GM11168 (cell line): ENCODE measurements around the gene GATA6.

Experiments
- in situ Hi-C: fragments of 300-500 bp; cut with MboI; formaldehyde crosslinking; loops from one replicate; pipeline ENCODE4 v1.12.0; 2022; ENCODE audit warnings: low sequenced_read_pairs; ENCODE audit not compliant: unreplicated experiment

Gene GATA6

DNA sequence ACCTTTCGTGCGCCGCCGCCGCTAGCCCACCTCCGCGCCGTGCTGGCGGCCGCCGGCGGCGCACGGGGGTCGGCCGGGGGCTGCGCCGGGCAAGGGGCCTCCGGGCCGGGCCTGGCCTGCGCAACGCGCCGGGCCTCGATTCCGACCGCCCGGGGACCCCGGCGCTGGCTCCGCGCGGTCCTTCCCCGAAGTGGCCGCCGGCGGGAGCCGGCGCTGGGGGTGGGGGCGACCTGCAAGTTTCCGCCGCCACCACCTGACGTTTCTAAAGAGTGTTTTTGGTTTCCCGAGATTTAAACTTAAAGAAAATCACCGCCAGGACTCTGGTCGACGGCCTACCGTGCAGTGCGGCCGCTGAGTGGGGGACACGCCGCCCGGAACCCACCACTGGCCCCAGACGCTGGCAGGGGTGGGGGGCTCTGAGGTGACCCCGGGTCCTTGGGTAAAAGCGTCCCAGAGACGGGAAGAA, 3.8 kb upstream of the GATA6 start:
- in situ Hi-C loops: no loop called here

DNA sequence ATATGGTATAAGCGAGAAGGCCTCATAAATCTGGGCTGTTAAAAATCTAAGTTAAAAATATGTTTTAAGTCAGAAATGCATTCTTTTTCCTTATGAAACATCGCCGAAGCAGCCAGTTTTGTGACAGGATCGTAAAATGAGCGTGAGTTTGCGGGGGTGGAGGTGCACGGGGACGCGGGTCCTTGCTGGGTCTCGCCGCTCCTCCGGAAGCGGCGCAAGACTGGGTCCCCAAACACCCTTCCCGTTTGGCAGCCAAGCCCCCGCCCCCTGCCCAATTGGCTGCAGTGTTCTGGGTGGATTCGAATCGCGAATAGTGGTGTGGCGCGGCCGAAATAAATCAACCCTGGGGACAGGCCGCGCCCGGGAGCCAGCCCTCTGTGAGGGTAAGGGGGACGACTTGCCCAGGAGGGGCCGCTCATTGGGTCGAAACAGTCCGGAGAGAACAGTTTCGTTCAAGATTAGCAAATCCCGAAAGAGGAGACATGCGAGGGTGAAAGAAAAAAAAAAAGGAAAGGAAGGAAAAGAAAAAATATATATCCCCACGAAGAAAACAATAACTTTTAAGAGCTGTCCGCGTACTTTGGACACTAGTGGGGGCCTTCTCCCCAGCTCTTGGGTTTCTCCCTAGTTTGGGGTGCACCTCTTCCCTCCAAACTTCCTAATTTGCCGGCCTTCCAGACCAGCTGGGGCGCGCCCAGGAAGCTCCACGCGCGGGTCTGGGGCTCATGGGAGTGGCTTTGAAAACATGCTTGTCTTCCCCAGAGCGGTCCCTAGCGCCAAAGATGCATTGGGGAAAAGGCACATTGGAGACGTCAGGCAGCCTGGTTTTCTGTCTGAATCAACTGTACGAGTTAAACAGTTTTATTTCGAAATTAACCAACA, 3.1 kb upstream of the GATA6 start:
- in situ Hi-C loops: no loop called here

GRCh38 chr18:22167091-22167470, 2.3 kb upstream of the GATA6 start:
- in situ Hi-C loops: no loop called here

DNA sequence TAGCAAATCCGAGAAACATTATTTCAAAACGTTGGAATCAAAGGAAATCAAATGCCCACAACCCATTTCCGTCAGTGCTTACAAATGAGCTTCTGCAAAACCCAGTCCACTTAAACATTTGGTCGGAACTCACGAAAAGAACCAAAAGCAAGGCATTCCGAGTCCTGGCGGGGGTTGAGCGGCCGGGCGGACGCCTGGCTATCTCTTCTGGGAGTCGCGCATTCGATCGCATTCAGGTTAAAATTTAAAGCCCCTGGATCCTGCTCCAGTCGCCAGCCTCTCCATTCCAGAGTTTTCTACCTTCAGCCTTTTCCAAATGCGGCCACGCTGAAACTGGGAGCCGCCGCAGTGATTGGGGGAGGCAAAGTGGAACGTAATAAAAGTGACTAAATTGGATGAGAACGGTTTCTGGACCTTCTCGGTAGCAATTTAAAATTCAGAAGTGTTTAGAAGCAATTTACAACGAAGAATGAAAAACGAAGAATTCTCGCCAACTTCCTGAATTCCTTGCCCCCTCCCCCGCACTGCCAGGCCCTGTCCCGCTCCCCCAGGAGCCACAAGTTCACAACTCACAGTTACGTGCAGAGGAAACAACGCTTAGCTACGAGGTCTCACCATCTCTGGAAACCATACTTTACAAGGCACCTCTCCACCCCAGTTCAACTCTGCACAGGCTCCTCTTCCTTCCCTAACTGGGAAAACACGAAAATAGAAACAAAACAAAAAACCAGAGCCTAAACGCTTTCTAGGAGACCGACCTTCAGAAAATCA, 1.7 kb upstream of the GATA6 start:
- in situ Hi-C loops: no loop called here

GRCh38 chr18:22168360-22168921, 948 bp upstream of the GATA6 start:
- in situ Hi-C loops: no loop called here

DNA sequence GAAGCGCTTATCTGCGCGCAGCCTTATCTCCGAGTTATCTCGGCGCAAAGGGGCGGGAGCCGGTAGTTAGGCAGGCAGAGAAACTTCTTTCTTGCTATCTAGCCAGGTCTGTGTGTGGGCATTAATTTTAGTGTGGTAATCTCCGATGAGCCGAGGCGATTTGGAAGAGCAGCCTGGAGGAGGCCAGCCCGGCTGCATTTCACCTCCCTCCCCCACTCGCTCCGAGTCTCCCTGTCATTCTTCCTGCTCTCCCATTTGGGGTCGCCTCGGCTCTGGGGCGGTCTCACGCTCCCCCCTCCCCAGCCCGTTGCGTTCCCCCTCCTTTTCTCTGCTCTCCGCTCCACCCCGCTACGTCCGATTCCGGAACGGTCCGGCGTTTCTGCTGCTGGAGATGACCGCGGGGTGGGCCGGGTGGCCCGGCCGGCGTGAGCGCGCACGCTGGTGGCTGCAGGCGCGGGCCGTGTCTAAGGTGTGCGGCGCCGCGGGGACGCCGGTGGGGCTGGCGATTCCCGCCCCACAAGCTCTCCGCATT, 566 bp downstream of the GATA6 start:
- in situ Hi-C loops: no loop called here

GRCh38 chr18:22170421-22171257, 1.2 kb downstream of the GATA6 start:
- in situ Hi-C loops: no loop called here

- in situ Hi-C loops: no loop called here
These were observed 2.1 kb downstream of the GATA6 start for GRCh38 chr18:22171258-22172119.

DNA sequence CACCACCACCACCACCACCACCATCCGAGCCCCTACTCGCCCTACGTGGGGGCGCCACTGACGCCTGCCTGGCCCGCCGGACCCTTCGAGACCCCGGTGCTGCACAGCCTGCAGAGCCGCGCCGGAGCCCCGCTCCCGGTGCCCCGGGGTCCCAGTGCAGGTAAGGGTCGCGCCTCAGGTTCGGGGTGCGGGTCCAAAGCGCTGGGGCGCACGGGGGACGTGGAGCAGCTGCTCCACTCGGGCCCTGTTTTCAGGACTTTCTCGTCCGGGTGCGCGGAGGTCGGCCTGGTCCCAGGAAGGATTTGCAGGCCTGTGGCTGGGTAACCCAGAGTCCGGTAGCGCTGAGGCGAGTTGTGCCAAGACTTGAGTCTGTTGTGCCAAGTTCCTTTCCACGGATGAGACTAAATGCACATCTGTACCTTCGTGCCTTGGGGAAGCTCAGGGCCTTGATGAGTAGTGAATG, 2.8 kb downstream of the GATA6 start:
- in situ Hi-C loops: no loop called here

GRCh38 chr18:22172594-22173049, 3.2 kb downstream of the GATA6 start:
- in situ Hi-C loops: no loop called here

DNA sequence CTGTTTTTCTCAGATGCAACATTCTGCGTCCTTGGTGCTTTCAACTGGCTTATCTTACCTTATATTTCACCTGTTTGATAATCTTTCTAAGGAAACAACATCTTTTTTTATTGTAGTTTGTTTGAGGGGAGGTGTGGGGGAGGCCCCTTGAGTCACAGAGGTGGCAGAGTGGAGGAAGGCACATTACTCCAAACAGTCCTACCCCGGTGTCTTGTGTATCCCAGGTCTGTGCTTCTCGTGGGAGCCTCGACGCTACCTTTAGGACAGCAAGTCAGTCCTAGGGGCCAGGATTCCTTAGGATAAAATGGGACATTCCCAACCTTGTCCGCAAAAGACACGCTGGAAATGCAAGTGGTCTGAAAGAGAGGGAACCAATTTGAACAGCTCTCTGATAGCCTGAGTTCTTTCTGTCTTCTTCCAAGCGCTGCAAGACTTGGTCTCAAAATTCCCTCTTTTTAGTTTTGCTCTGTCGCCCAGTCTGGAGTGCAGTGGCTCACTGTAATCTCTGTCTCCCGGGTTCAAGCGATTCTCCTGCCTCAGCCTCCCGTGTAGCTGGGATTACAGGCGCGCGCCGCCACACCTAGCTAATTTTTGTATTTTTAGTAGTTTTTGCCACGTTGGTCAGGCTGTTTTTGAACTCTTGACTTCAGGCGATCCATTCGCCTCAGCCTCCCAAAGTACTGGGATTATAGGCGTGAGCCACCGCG, 4.0 kb downstream of the GATA6 start:
- in situ Hi-C loops: no loop called here

DNA sequence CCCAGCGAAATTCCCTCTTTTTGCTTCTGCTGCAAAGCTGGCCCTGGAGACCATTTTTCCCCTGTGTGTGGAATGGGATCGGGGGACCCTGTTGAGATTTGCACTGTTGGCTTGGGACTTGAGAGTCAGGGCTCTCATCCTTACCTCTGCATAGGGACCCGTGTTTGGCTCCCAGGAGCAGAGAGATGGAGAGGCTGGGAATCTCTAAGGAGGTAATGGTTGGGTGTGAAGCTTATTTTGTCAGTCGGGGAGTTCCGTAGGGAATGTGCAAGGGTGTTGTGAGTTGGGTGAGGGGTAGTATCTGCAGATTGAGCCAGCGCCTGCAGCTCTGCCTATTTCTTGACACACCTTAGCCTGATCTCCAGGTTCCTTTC, 4.5 kb downstream of the GATA6 start:
- in situ Hi-C loops: no loop called here

GRCh38 chr18:22174341-22175145, 5.2 kb downstream of the GATA6 start:
- in situ Hi-C loops: no loop called here

- in situ Hi-C loops: no loop called here
These were observed 6.0 kb downstream of the GATA6 start for GRCh38 chr18:22175346-22175745.

- in situ Hi-C loops: no loop called here
These were observed 7.3 kb downstream of the GATA6 start for GRCh38 chr18:22176420-22177326.

GRCh38 chr18:22177327-22177871, 8.0 kb downstream of the GATA6 start:
- in situ Hi-C loops: no loop called here
